GM19372 (cell line): ENCODE data around the gene IL1R1.
"Not testable (repeated sequence)": the region's sequence is repeated elsewhere in the genome, so short reads cannot be mapped to it uniquely, and the experiment has no call there.

Experiments
- ATAC-seq: cut with Tn5 transposase; IDR thresholded peaks from one replicate; pipeline ENCODE4 v1.9.1; 2021; ENCODE audit warnings: mild to moderate bottlenecking, low read depth, moderate library complexity; ENCODE audit not compliant: unreplicated experiment

The IL1R1 gene, protein sequence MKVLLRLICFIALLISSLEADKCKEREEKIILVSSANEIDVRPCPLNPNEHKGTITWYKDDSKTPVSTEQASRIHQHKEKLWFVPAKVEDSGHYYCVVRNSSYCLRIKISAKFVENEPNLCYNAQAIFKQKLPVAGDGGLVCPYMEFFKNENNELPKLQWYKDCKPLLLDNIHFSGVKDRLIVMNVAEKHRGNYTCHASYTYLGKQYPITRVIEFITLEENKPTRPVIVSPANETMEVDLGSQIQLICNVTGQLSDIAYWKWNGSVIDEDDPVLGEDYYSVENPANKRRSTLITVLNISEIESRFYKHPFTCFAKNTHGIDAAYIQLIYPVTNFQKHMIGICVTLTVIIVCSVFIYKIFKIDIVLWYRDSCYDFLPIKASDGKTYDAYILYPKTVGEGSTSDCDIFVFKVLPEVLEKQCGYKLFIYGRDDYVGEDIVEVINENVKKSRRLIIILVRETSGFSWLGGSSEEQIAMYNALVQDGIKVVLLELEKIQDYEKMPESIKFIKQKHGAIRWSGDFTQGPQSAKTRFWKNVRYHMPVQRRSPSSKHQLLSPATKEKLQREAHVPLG

DNA sequence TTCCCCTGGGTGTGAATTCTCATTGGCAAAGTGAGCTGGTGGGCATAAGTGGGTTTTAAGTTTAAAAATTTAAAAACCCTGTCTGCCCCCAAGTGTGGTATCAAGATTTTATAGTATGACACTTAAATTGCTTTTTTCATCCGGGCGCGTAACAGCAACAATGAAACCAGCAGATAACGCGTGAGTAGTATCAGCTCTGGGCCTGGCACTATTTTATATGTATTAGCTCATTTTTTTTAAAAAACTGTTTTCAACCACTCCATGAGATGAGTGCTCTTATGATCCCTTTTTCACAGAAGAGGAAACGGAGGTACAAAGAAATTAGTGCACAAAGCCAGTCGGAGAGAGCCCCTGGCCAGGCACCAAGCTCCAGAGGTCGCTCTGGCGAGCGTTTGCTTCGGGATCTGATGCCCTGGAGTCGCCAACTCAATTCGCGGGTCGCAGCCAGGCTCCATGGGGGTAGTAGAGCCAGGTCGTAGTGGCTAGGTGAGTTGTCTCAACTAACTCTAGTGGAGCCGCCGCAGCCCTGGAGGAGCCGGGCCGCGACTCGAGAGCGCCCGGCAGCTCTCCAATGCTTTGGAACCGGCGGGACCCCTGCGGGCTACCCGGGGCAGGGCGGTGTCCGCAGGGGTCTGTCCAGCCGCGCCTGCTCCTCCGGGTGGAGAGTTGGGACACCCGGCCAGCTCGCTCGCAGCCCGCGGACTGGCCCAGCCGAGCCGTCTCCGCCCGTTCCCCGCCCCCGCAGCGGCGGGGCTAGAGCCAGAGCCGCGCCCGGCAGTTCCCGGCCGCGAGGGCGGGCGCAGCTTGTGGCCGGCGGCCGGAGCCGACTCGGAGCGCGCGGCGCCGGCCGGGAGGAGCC, at the start of gene IL1R1:
Gene IL1R1 (plus strand): TSS at position 777 of the 859 bp plus-strand sequence. CDS start 14,979 bp downstream, outside the sequence.
- ATAC-seq = no peak

DNA sequence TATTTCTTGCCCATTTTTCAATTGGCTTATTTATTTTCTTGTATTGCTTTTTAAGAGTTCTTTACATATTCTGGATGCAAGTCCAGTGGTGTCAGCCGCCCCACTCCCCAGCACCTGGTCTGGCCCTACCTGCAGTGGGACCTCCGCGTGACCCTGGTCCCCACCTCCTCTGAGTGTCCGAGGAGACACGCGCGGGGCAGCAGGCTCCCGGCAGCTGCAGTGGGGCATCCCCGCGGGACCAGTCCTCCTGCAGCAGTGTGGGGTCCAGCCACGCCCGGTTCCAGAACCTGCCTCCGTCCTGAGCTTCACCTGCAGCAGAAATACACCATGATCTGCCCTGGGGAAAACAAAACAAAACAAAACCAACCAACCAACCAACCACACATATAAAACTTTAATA, 48.9 kb upstream of the IL1R1 start:
- ATAC-seq = no peak

DNA sequence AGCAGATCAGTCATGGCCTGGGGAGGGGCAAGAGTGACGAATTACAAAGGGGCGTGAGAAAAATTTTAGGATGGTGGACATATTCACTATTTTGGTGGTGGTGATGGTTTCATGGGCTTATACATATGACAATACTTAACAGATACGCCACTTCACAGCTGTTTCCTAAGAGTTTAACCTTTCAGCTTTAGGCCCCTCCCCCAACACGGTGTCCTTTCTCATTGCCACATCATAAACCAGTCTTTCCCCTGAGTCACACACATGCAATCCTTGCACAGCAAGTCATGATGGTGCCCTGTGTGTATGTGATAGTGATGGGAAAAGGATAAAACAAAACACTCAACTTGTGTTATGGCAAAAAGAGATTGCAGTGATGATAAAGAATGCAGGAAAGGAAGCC, 47.6 kb upstream of the IL1R1 start:
- ATAC-seq = no peak

DNA sequence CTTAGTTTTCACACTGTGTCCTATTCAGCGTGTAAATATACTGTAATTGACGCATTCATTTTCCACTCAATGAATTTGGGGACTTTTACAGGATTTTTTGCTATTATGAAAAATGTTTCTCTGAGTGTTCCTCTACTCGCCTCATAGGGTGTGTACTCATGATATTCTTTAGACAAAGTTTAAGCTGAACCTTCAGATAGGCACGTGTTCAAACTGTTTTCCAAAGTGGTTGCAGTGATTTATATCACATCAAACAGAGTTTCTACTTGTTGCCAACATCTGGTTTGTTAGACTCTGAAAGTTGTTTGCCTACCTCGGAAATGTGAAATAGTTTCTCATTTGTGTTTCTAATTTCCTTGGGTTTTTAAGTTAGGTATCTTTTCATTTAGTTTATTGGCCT, 46.4 kb upstream of the IL1R1 start:
- ATAC-seq = no peak

DNA sequence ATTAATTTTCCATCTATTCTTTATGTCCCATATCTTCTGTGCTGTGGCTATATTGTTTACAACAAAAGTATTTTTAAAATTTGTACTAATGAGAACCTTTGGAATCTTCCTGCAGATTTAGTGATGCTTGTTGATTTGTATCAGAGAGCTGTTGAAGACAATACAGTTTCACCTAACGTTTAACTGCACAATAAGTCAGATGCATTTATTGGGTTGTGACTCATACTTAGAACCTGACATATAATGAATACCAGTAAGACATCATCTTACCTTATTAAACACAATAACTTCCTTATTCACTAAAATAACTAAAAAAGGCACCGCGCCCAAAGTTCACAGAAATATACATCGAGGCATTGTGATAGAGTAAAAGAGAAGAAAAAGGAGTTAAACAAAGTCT, 43.8 kb upstream of the IL1R1 start:
- ATAC-seq = no peak

DNA sequence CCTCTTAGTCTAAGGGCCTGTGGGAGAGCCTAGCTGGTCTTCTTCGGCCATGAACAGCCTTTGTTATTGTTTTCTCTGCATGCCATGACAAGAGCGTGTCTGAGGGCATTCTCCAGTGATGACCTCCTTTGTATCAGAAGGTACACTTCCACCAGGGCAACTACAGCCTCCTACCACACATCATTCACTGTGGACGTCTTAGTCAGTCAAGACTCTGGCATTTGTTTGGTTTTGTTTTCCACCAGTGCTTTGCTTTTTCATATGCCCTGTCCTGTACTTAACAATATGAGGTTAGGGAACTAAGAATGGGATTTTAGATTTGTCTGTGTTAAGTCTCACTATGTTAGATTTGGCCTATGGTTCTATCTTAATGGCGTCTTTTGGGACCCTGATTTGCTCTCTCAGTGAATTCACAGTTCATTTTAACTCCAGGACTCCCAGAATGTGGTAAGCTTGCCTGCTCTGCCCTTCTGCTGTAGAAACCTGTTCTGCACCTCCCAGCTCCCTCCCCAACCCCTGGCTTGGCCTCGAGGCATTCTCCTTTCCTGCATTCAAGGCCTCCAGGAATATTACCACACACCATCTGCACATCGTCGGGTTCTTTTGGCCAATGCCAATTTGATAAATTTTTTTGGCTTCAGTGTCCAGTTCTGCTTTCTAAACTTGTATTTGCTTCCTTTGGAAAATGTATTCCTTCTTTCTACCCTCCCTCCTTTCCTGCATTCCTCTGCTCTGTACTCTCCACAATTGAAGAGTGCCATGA, 42.8 kb upstream of the IL1R1 start:
- no peak for ATAC-seq

GRCh38 chr2:102100371-102101096, 42.0 kb upstream of the IL1R1 start:
- no peak for ATAC-seq

DNA sequence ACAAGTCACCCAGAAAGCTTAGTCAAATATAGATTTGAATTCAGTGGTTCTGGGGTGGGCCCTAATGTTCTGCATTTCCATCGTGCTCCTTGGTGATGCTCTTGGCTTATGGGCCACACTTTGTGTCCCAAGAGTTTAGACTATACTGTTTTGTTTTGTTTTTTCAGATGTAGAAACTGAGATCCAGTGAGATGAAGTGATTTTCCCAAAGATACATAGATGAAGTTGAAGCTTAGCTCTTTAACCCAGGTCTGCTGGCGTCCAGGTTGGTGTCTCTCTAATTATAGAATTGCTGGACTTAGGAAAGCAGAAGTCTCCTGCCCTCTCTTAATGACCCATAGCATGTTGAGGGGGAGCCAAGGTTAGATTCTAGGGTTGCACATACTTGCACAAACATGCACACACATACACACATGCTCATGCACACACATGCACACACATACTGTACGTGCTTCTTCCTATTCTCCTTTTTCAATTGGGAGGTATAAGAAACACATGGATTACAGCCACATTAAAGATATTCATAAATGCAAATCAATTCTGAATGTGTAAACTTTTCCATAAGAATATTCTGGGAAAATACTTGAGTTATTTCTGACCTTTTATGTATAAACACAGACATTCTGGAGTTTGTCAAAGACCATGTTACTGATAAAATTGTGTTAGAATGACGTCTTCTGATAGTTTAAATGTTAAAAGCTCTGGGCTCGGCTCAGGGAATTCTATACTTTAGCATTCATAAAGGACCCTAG, 41.3 kb upstream of the IL1R1 start:
- ATAC-seq = no peak

DNA sequence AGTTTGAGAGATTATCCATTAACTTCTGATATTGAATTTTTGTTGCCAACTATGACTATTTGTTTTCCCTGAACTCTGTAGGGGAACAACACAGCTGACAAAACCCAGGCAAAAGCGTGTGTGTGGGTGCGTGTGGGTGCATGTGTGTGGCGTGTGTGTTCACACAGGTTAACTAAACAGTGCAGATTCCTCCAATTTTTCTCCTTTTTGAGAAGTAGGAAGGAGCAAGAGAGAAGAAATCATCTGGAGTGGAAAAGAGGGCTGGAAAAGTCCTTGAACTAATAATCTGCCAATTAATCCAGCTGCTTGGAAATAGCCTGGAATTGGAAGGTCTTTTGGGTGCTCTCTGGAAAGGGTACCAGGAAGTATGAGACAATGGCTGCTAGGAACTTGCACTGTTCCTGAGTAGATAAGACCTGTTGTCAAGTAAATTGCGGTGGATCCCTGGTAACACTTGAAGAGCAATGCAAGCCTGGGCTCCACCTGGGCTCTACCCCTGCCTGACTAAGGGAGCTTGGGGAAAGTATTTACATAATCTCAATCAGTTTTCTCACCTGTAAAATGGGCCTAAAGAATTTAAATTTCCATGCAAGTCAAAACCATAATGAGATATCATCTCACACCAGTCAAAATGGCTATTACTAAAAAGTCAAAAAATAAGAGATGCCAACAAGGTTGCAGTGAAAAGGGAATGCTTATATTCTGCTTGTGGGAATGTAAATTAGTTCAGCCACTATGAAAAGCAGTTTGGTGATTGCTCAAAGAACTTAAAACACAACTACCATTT, 40.5 kb upstream of the IL1R1 start:
- no peak for ATAC-seq

- ATAC-seq = not testable (repeated sequence)
These were observed 40.0 kb upstream of the IL1R1 start for GRCh38 chr2:102102636-102102948.

- ATAC-seq = no peak
These were observed 39.3 kb upstream of the IL1R1 start for GRCh38 chr2:102103284-102103683.

- ATAC-seq = peak; percentile 66
These were observed 38.3 kb upstream of the IL1R1 start for GRCh38 chr2:102103992-102104871.

DNA sequence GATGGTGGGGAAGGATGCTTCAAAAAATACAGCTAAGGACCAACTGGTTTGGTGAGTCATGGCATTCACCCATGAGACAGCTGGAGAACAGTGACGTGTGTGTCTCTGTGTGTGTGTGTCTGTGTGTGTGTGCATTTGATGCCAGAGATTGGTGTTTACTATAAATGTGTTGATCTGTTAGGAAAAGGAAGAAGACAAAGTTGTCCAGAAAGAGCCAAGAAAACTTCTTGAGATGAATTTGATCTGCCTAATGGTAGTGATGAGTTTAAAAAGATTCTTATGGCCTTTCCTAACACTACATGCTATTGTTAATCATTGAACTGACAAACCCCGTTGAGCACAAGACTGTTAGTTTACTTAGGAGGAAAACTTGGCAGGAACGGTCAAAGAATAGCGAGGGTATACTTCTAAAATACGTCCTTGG, 36.4 kb upstream of the IL1R1 start:
- no peak for ATAC-seq

DNA sequence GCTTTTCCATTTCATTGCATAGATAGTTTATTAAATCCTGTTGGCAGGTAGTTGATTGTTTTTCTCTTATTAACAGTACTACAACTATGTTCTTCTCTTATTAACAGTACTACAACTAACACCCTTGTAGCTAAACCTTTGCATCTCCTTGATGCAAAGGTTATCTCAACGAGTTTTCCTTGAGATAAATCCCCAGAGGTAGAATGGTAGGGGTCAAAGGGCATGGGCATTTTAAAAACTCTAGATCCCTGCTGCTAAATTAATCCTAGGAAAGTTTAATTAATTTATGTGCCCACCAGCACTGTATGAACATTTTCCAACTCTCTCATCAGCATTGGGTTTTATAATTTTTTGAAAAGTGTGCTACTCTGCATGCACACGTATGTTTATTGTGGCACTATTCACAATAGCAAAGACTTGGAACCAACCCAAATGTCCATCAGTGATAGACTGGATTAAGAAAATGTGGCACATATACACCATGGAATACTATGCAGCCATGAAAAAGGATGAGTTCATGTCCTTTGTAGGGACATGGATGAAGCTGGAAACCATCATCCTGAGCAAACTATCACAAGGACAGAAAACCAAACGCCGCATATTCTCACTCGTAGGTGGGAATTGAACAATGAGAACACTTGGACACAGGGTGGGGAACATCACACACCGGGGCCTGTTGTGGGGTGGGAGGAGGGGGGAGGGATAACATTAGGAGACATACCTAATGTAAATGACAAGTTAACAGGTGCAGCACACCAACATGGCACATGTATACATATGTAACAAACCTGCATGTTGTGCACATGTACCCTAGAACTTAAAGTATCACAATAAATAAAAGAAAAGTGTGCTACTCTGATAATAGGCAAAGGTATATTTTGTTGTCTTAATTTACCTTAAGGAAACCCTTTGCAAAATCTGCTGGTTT, 35.5 kb upstream of the IL1R1 start:
- ATAC-seq = not testable (repeated sequence)

DNA sequence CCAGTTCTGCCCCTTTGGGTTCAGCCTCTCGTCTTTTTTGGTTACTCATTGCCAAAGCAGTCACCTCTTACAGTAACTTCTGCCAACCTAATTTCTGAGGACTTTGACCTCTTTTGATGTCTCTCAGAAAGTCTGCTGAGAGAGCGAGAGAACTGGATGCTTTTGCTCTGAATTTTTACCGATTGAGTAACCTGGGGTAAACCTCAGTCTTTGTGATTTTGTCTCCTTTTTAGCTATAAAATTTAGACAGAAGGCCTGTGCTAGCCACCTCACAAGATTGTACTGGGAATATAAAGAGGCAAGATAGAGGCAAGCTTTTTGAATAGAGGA, 34.8 kb upstream of the IL1R1 start:
- no peak for ATAC-seq

DNA sequence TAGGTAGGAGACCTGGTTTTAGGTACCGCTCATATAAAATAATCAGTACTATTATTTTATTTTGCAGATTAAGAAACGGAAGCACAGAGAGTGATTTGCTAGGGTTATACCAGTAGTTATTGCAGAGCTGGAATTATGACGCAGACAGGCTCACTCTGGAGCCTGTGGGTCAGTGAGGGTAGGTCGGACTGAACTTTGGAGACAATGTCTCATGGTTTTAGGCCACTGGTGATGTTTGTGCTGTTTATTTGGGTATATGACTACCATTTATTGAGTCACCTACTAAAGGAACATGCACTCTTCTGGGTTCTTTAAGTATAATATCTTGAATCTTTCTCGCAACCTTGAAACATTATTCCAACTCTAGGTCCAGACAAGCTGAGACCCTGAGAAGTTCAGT, 33.5 kb upstream of the IL1R1 start:
- ATAC-seq = no peak

DNA sequence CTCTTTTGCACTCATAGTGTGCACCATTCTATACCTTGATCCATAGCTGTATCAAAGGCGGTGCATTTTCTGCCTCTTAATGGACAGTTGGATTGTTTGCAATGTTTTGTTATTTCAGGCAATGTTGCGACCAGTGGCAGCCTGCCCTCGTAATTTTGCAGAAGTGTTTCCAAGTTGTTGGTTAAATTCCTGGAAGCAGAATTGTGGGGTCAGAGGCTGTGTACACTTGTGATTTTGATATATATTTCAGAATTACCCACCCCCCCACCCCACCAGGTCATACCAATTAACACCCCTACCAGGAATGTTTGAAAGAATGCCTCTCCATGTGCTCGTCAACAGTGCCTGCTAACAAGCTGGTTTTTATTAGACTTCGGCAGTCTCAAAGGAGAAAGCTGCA, 32.4 kb upstream of the IL1R1 start:
- ATAC-seq = no peak
